Gastroesophageal sphincter (tissue), 3 donors: ENCODE data around the gene TTLL6.
"Not testable (repeated sequence)": the region's sequence is repeated elsewhere in the genome, so short reads cannot be mapped to it uniquely, and the experiment has no call there.

Experiments
- CTCF ChIP-seq, 4 experiments: fragments of 200-600 bp in 2 of 4; fragments of 450-650 bp in 2 of 4; sonication (generic) in 1 of 4; IDR thresholded peaks; one replicate each; pipeline ENCODE4 v1.5.1; 2017 to 2019; ENCODE audit warnings: antibody characterized with exemption in 4 of 4, mild to moderate bottlenecking in 2 of 4, moderate library complexity in 2 of 4
- POLR2A ChIP-seq, 2 donors: fragments of 450-650 bp; IDR thresholded peaks; one replicate each; pipeline ENCODE4 v1.6.1; 2017; ENCODE audit warnings: antibody characterized with exemption in 2 of 2, mild to moderate bottlenecking in 2 of 2, moderate library complexity in 1 of 2

GRCh38 chr17:48837458-48837857, 20.4 kb upstream of the TTLL6 start:
- not testable (repeated sequence) for TF ChIP-seq CTCF, POLR2A (IDR thresholded peaks at IDR 0.05)
